COLO668 (cell line): ENCODE results near the gene RB1.
"Not testable (repeated sequence)": the region's sequence is repeated elsewhere in the genome, so short reads cannot be mapped to it uniquely, and the experiment has no call there.

Source experiments
- DNase-seq: peaks from one replicate; lab custom pipeline; 2025; ENCODE audit not compliant: unreplicated experiment; lab: John Stamatoyannopoulos, UW

RB1 gene

DNA sequence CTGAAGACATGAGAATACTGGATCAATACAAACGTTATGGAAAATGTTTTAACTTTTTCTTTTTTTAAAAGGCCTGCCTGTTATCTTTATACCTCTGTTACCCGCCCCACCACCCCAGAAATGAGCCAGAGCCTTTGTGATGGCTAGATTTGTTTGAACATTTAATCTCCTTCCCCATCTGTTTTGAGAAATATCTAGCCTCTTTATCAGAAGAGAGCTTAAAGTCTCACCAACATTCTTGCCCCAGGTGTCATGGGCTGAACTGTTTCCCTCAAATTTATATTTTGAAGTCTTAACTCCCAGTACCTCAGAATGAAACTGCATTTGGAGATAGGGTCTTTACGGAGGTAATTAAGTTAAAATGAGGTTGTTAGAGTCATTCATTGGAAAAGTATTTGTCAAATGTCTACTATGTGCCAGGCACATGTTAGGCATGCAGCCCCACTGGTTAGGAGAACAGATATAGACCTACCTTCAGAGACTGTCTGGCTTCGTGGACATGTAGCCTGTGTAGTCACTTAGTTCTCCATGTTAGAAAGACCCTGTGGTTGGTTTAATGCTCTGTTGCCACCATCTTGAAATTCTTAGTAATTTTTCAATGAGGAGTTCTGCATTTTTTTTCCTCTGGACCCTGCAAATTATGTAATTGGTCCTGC is 6.3 kb upstream of the RB1 start:
- no peak for DNase-seq

DNA sequence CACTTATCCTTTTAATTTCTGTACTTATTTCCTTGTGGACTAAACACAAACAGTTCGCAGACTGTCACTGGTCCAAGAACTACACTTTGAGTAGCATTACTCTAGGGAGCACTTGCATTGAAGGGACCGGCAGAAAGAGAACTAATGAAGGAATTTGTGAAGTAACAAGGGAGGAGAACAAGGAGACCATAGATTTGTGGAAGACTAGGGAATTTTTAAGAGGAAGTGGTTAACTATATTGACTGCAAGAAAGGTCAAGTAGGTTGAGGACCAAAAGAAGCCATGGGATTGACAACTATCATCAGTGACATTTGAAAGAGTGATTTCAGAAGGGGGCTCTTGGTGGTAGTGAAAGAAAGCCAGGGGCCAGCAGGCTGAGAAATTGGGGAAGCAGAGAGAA is 4.0 kb upstream of the RB1 start:
- no peak for DNase-seq

DNA sequence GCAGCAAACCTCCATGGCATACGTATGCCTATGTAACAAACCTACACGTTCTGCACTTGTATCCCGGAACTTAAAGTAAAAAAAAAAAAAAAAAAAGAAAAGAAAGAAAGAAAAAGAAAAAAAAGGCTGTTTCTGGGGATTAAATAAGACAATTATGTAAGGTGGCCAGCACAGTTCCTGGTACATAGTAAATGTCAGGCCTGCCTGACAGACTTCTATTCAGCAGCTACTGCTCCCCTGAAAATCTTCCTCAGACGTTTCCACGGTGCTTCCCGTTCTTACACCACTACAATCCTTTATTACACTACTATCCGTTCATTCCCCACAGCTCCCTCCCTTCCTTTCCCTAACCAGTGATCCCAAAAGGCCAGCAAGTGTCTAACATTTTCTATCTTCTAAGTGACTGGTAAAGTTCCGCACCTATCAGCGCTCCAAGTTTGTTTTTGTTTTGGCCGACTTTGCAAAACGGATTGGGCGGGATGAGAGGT is 636 bp upstream of the RB1 start:
- DNase-seq = no peak

DNA sequence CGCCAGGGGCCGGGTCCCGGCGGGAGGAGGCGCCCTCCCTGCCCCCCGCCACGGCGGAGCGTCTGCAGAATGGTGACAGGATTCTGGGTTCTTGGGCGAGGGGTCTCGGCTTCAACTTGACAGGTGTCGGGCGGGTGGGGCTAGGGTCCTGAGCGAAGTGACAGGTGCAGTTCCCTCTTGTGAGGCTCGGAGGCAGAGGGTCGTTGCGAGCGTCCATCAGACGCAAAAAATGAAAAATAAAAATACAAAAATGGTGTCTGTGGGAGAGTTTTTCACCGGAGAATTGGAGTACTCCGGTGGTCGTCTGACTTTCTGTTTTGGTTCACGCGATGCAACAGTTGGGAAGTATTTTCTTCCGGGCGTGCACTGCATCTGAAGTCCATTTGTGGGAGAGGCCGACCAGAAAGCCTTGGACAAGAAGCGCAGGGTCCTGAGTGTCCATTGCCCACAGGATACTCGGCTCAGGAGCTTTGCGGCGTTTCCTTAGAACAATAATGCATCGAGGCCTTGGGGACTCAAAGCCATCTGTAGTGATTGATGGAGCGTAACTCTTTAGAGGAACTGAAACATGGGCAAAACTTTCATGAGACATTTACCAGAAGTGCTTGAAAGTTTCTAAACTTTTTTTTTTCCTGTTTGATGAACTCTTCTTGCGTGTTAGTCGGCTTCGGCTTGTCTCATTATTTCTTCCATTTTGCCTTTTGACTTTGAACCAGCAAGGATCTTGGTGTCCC is 759 bp downstream of the RB1 start:
- DNase-seq = peak; percentile 45

DNA sequence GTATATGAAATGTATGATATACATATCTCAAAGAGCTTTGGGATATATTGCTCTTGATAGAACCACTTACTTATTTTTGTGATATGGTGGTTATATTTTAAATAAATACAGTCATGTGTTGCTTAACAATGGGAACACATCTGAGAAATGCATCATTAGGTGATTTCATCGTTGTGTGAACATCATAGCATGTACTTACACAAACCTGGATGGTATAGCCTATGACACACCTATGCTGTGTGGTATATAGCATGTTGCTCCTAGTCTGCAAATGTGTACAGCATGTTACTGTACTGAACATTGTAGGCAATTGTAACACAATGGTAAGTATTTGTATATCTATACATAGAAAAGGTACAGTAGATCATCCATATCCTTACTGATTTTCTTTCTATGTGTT is 7.7 kb downstream of the RB1 start:
- no peak for DNase-seq

DNA sequence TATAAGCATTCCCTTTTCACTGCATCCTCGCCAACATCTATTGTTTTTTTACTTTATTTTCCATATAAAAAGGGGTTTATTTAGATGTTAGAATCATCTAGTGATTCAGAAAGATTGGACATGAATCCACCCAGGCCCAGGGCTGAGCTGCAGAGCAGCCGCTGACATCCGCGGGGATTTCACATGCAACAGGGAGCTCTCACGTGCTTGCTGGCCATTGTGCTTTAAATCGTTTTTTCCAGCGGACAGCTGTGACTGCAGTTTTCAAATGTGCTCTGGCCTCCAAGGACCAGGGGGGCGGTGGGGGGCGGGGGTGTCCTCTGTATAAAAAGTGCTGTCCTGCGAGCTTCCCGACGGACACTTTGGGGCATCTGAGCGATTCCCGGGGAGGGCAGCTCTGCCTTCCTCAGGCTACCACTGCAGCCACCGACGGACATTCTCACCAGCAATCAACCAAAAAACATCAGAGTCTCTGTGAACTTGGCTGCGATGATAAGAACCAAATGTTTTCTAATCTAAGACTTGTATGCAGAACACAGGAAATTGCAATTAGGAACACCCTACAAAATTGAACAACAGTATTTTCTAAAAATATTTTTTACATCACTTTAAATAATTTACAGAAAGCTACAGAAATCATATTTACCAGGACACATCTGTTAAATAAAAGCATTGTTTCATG is 12.6 kb downstream of the RB1 start:
- no peak for DNase-seq

DNA sequence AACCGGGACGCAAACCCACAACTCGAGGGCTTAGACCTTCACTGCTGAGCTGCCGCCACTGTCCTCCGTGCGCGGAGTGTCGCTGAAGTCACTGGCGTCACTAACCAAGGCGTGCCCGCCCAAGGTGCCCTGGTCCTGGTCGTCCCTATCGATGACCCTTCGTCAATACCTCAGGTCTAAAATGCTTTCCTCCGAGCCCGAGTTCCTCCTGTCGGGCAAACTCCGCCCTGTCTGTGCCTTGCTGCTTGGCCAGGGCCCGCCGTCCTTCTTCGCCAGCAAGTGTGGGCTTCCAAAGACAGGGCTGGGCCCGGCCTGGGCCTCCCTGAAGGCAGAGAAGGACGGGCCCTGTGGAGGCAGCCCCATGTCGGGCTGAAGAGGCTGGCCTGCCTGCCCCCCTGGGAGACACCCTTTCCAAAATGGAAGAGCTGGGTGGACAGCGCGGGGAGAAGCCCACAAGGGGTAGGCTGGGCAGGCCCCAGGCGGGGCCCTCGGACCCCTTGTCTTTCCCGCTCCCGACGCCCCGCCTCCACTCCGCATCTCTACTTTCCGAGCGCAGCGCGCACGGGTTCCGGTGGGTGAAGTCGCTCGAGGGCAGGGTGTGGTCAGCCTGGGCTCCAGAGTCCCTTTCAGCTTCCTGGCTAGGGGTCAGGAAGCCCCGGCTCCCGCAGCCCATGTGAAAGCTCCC is 13.4 kb downstream of the RB1 start:
- no peak for DNase-seq

DNA sequence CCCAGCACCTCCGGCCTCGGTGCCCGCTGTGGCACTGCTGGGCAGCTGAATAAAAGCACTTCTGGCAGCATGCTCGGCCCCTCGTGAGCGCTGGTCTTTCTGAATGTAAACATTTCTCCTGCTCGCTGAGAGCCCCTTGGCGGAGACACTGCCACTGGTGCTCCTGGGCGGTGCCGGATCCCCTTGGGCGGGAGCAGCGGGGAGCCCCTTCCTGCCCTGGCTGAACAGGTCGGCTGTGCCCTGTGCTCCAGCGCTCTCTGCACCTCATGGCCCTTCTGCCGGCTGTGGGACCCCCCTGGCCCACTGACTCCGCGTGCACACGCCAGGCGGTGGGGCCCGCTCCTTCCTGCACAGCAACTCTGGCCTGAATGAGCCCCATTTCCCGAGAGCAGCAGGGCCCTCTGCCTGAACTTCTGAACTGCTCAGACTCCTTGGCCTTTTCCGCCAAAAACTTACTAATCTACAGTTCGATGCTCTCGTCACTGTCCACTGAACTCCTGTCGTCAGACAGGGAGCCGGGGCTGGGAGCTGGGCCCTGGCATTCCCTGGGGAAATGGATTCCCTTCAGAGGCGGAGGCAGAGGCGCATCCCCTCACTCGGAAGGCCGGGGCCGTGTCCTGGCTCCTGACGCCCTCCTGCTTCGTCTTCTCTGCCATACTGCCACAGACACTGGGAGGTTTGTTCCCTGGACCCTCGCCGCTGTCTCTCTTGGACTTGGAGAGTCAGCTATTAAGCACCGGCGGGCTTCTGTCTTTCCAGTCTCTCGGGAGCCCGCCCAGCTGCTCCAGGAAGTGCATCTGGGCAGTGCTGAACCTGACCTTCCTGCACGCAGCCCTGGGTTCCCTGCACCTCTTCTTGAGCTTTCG is 14.2 kb downstream of the RB1 start:
- DNase-seq = no peak

DNA sequence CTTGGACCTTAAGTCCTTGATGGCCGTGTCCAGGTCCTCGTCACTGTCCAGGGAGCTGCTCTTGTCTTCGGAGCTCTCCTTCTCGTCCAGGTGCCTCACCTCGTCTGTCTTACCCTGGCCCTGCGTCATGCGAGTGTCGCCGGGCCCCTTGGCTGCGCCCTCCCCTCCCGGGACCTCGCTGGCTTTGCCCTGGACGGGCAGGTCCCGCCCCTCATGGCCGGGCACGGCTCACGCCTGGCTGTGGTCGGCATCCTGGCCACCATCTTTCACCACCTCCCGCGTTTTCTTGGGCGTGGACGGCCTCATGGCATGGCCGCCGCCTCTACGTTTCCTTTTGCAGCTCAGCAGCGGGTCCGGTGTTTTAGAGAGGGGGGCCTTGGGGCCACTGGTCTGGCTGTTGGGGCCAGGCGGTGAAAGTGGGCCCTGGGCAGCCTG is 14.8 kb downstream of the RB1 start:
- DNase-seq = no peak

DNA sequence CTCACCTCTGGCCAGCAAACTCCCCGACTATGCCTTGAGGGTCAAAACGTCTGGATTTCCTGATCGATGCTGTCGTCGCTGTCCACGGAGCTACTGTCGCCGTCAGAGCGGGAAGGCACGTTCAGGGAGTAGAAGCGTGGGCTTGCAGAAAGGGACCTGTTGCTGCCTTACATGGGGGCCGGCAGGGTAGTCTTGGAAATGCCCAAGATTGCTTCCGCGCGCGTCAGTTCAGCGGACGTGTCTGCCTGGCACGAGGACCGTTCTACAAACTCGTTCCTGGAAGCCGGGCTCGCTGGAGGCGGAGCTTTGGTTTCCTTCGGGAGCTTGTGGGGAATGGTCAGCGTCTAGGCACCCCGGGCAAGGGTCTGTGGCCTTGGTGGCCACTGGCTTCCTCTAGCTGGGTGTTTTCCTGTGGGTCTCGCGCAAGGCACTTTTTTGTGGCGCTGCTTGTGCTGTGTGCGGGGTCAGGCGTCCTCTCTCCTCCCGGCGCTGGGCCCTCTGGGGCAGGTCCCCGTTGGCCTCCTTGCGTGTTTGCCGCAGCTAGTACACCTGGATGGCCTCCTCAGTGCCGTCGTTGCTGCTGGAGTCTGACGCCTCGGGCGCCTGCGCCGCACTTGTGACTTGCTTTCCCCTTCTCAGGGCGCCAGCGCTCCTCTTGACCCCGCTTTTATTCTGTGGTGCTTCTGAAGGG is 15.4 kb downstream of the RB1 start:
- no peak for DNase-seq

DNA sequence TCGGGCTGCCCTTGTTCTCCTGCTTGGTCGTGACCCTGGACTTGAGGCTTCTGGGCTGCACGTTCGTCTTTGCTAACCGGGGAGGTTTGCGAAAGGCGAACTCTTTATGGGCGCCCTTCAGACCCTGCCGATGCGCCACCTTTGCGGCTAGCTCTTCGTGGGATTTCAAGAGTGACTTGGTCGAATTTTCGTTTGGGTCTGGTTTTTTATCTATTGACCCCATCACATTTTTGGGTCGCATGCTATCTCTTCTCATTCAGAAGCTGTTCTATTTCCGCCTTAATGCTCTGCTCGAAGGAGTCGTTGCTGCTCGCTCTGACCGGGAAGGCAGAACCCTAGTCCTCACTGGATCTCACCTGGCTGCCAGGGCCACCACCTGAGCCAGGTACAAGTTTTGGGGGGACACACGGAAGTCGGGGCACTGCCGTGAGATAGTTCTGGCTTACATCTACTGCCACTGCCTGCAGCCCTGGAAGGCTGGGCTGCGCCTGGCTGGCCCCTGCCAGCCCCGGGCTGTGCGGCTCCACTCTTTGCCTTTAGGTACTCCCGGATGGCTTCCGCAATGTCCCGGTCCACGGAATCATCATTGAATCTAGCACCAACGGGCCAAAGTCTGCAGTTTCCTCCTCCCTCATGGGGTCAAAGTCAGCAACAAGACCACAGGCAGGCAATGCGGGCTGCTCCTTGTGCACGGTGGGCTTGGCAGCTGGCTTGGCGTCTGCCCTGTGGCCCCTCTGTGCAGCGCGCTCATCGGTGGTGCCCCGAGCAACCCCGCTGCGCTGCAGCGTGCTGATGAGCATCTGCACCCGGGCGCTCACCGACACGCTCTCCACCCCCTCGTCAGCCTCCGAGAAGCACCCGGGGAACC is 16.2 kb downstream of the RB1 start:
- no peak for DNase-seq

DNA sequence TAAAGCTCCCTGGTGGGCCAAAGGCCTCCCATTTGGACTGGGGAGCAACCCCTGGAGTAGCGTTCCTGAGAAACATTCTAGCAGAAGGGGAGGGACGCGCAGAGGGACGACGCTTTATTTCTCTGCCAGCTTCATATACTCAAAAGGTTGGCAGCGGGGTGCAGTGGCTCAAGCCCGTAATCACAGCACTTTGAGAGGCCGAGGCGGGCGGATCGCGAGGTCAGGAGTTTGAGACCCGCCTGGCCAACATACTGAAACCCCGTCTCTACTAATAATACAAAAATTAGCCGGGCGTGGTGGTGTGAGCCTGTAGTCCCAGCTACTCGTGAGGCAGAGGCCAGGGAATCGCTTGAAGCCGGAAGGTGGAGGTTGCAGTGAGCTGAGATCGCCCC is 16.8 kb downstream of the RB1 start:
- DNase-seq = no peak

DNA sequence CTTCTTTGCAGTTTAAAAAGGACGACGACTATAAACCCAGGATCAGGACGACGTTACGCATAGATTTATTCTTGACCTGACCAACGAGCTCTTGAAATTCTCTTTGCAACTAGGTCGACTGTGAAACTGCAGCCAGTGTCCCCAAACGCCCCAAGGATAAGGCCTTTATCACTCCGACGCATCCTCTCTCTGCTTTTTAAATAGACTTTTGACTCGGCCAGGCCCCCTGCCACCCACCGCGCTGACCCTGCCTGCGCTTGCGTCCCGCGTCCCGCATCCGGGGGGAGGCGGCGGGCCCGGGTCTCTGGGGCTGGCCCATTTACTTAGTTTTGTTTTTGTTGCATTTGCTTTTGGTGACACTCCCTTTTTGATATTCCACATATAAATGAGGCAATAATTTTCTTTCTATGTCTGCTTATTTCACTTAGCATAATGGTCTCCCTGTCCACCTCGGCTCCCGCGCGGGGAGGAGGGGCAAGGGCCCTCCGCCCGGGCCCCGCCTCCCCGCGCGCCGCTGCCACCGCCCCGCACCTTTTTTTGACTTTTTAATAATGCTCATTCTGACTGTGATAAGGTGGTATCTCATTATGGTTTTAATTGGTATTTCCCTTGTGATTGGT is 17.4 kb downstream of the RB1 start:
- no peak for DNase-seq

DNA sequence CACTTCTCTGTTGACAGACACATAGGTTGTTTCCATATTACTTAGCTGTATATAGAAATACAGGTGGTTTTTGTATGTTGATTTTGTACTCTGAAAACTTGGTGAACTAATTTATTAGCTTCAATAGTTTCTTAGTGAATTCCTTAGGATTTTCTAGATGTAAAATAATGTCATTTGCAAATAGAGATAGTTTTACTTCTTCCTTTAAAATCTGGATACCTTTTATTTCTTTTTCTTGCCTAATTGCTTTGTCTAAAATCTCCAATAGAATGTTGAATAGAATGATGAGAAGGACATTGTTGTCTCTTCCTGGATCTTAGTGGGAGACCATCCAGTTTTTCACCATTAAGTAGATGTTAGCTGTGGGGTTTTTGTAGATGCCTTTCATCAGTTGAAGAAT is 18.7 kb downstream of the RB1 start:
- DNase-seq = no peak

DNA sequence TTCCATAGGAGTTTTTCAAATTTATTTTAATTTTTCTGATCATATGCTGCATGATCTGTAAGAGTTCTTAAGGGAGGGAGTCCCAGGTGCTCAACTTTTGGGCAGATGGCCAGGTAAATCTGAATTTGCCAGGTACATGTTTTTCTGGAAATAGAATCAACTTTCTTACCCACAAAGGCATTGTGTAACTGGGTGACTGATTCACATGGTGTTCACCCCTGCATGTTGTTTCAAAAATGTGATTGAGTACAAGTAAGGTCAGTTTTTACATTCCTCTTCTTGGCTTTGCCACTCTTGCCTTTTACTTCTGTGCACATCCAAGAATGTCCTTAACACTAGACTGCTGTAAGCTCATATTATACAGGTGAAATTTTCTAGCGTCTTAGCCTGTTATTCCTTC is 30.4 kb downstream of the RB1 start:
- no peak for DNase-seq

DNA sequence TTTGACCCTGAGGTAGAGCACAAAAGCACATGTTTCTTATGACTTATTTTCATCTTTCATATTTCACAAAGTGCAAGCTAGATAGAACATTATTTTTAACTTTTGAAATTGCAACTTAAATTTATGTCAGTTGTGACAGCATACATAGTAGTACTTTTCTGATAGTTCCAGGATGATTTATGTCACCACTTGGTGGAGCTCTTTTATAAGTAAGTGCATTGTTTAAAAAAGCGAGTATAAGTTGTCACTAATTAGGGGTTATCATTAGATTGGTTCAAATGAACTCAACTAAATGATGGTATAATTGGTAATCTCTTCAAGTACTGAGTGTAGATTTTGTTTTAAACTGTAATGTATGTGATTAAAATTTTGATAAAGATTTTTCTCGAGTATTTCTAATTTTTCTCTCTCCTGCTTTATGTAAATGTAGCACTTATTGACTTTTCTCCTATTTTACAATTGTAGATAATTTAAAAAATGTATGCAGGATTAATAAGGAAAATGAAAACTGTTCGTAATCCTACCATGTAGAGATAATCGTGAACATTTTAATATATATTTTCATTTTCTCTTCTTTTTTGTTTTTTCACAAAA is 31.1 kb downstream of the RB1 start:
- no peak for DNase-seq

DNA sequence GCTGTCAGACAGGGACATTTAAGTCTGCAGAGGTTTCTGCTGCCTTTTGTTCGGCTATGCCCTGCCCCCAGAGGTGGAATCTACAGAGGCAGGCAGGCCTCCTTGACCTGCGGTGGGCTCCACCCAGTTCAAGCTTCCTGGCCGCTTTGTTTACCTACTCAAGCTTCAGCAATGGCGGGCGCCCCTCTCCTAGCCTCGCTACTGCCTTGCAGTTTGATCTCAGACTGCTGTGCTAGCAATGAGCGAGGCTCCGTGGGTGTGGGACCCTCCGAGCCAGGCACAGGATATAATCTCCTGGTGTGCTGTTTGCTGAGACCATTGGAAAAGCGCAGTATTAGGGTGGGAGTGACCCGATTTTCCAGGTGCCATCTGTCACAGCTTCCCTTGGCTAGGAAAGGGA is 35.6 kb downstream of the RB1 start:
- not testable (repeated sequence) for DNase-seq

DNA sequence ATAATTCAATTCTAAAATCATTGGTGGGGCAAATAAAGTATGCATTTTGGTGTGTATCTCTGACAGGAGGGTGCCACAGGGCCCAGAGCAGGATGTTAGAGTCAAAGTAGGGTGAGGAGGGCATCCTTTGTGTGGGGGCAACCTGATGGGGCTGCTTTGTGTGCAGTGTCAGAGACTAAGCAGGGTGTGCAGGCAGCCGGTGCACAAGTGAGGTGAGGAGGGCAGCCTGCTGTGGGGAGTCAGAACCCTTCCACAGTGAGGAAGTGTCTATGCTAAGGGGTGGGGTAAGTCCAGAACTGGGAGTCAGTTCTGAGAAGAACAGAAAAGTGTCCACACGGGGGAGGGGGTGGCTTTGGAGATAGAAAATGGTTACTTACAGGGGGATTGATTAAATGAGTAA is 40.7 kb downstream of the RB1 start:
- DNase-seq = no peak
